WTC11 (cell line): ENCODE measurements around the gene SLTM. TPM values are rescaled to one million over a fixed set of nuclear protein-coding genes. Genes with fewer than 3 reads are reported as not detected.

Source experiments
- ATAC-seq: fragments of 200-7000 bp; cut with Tn5 transposase; 2 replicates; pipeline ENCODE4 v1.10.0; 2021; ENCODE audit warnings: mild to moderate bottlenecking, moderate library complexity
- CTCF ChIA-PET: fragments of 300-600 bp; sonication (Branson Sonifier 250); formaldehyde crosslinking; loops from one replicate; lab custom pipeline; 2021; ENCODE audit warnings: antibody characterized with exemption; lab: Charles Lee
- POLR2A ChIA-PET: fragments of 350-600 bp; sonication (Branson Sonifier 250); formaldehyde crosslinking; loops from one replicate; lab custom pipeline; 2021; ENCODE audit warnings: antibody characterized with exemption; lab: Charles Lee
- DNase-seq: peaks from one replicate; pipeline ENCODE4 v3.0.0; 2021; ENCODE audit warnings: low spot score
- H3K27ac Mint-ChIP-seq: 2 replicates; pipeline ENCODE4 v1.8.0; 2021; ENCODE audit warnings: mixed read lengths
- H3K27me3 Mint-ChIP-seq: 2 replicates; pipeline ENCODE4 v1.8.0; 2021; ENCODE audit warnings: low read depth, mild to moderate bottlenecking, moderate library complexity, mixed read lengths
- H3K36me3 Mint-ChIP-seq: 2 replicates; pipeline ENCODE4 v1.8.0; 2021; ENCODE audit warnings: mixed read lengths
- H3K4me1 Mint-ChIP-seq: 2 replicates; pipeline ENCODE4 v1.8.0; 2022; ENCODE audit warnings: mixed read lengths
- H3K4me3 Mint-ChIP-seq: 2 replicates; pipeline ENCODE4 v1.8.0; 2021; ENCODE audit warnings: mild to moderate bottlenecking, moderate library complexity, mixed read lengths
- H3K9me3 Mint-ChIP-seq: 2 replicates; pipeline ENCODE4 v1.8.0; 2021; ENCODE audit warnings: mixed read lengths
- AFF4 ChIP-seq: sonication (generic); formaldehyde crosslinking; IDR thresholded peaks from 2 replicates; pipeline ENCODE4 v1.8.1; 2023; ENCODE audit warnings: mild to moderate bottlenecking, missing genetic modification reagents, borderline replicate concordance
- CTCF ChIP-seq: fragments of 200-600 bp; IDR thresholded peaks from 2 replicates; pipeline ENCODE4 v1.8.0; 2022; ENCODE audit warnings: antibody characterized with exemption
- ESRRA ChIP-seq: sonication (generic); formaldehyde crosslinking; IDR thresholded peaks from 2 replicates; pipeline ENCODE4 v1.8.1; 2022; ENCODE audit warnings: mild to moderate bottlenecking, missing genetic modification reagents, borderline replicate concordance
- FOXJ3 ChIP-seq: sonication (generic); formaldehyde crosslinking; IDR thresholded peaks from 2 replicates; pipeline ENCODE4 v1.9.0; 2021; ENCODE audit warnings: missing genetic modification reagents, mild to moderate bottlenecking, borderline replicate concordance
- GABPB1 ChIP-seq: sonication (generic); formaldehyde crosslinking; IDR thresholded peaks from 2 replicates; pipeline ENCODE4 v1.8.1; 2023; ENCODE audit warnings: mild to moderate bottlenecking, missing genetic modification reagents
- MYBL2 ChIP-seq: sonication (generic); formaldehyde crosslinking; IDR thresholded peaks from 2 replicates; pipeline ENCODE4 v1.8.1; 2023; ENCODE audit warnings: mild to moderate bottlenecking, moderate library complexity, missing genetic modification reagents
- NFATC4 ChIP-seq: fragments of 250-450 bp; sonication (Bioruptor Pico); IDR thresholded peaks from 2 replicates; pipeline ENCODE4 v1.9.0; 2021; ENCODE audit warnings: mild to moderate bottlenecking
- RORB ChIP-seq: fragments of 250-450 bp; sonication (Bioruptor Pico); IDR thresholded peaks from 2 replicates; pipeline ENCODE4 v1.9.0; 2021; ENCODE audit warnings: mild to moderate bottlenecking
- USF1 ChIP-seq: sonication (generic); formaldehyde crosslinking; IDR thresholded peaks from 2 replicates; pipeline ENCODE4 v1.8.0; 2022; ENCODE audit warnings: mild to moderate bottlenecking, missing genetic modification reagents
- ZBTB43 ChIP-seq: sonication (generic); formaldehyde crosslinking; IDR thresholded peaks from 2 replicates; pipeline ENCODE4 v1.8.1; 2023; ENCODE audit warnings: mild to moderate bottlenecking, missing genetic modification reagents
- ZNF121 ChIP-seq: sonication (generic); formaldehyde crosslinking; IDR thresholded peaks from 2 replicates; pipeline ENCODE4 v1.8.0; 2023; ENCODE audit warnings: missing genetic modification reagents
- ZNF138 ChIP-seq: sonication (generic); formaldehyde crosslinking; conservative IDR thresholded peaks from 2 replicates; pipeline ENCODE4 v1.8.1; 2022; ENCODE audit warnings: mild to moderate bottlenecking, moderate library complexity, missing genetic modification reagents
- ZNF232 ChIP-seq: sonication (generic); formaldehyde crosslinking; IDR thresholded peaks from 2 replicates; pipeline ENCODE4 v1.8.0; 2022; ENCODE audit warnings: mild to moderate bottlenecking, missing genetic modification reagents
- ZNF416 ChIP-seq: fragments of 250-450 bp; sonication (Bioruptor Pico); IDR thresholded peaks from 2 replicates; pipeline ENCODE4 v1.9.0; 2021; ENCODE audit warnings: mild to moderate bottlenecking, inconsistent platforms
- total RNA-seq: library from RNA; stranded (reverse); gene quantifications from 3 replicates; pipeline ENCODE4 v1.2.3, GENCODE V29; 2021
- TF ChIP-seq, protein P1 (sequence below): sonication (generic); formaldehyde crosslinking; IDR thresholded peaks from 2 replicates; pipeline ENCODE4 v1.8.0; 2022; ENCODE audit warnings: missing genetic modification reagents
- TF ChIP-seq, protein P2 (sequence below): fragments of 250-450 bp; sonication (Bioruptor Pico); IDR thresholded peaks from 2 replicates; pipeline ENCODE4 v1.9.0; 2021; ENCODE audit warnings: mild to moderate bottlenecking, borderline replicate concordance

SLTM gene
- total RNA-seq, 1 experiment from 2014 or later = 126 TPM

GRCh38 chr15:58926823-58927222 is 6.7 kb downstream of the SLTM start:
- H3K36me3 Mint-ChIP-seq = peaks cover 35% of the 10 kb centered on the region
- no peak for ATAC-seq
- H3K9me3 Mint-ChIP-seq = no peaks in the 10 kb centered on the region
- peaks cover 49% of the 10 kb centered on the region for H3K4me1 Mint-ChIP-seq
- ChIA-PET POLR2A (no interaction called here), CTCF (no interaction called here)
- H3K27ac Mint-ChIP-seq = peak overlapping the region; percentile 63
- H3K4me3 Mint-ChIP-seq = no peak overlapping the region
- no peaks in the 10 kb centered on the region for H3K27me3 Mint-ChIP-seq
- DNase-seq = no peak
- no peak for TF ChIP-seq ZNF232 (CRISPR knock-in tag)
- TF ChIP-seq FOXJ3 (CRISPR knock-in tag) = no peak
- no peak for TF ChIP-seq USF1 (CRISPR knock-in tag)
- TF ChIP-seq, protein P1, sequence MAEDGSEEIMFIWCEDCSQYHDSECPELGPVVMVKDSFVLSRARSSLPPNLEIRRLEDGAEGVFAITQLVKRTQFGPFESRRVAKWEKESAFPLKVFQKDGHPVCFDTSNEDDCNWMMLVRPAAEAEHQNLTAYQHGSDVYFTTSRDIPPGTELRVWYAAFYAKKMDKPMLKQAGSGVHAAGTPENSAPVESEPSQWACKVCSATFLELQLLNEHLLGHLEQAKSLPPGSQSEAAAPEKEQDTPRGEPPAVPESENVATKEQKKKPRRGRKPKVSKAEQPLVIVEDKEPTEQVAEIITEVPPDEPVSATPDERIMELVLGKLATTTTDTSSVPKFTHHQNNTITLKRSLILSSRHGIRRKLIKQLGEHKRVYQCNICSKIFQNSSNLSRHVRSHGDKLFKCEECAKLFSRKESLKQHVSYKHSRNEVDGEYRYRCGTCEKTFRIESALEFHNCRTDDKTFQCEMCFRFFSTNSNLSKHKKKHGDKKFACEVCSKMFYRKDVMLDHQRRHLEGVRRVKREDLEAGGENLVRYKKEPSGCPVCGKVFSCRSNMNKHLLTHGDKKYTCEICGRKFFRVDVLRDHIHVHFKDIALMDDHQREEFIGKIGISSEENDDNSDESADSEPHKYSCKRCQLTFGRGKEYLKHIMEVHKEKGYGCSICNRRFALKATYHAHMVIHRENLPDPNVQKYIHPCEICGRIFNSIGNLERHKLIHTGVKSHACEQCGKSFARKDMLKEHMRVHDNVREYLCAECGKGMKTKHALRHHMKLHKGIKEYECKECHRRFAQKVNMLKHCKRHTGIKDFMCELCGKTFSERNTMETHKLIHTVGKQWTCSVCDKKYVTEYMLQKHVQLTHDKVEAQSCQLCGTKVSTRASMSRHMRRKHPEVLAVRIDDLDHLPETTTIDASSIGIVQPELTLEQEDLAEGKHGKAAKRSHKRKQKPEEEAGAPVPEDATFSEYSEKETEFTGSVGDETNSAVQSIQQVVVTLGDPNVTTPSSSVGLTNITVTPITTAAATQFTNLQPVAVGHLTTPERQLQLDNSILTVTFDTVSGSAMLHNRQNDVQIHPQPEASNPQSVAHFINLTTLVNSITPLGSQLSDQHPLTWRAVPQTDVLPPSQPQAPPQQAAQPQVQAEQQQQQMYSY (CRISPR knock-in tag) = no peak
- no peak for TF ChIP-seq ESRRA
- TF ChIP-seq GABPB1 (CRISPR knock-in tag) = no peak
- TF ChIP-seq CTCF = no peak
- TF ChIP-seq RORB (CRISPR knock-in tag) = no peak
- no peak for TF ChIP-seq NFATC4 (CRISPR knock-in tag)
- TF ChIP-seq, protein P2, sequence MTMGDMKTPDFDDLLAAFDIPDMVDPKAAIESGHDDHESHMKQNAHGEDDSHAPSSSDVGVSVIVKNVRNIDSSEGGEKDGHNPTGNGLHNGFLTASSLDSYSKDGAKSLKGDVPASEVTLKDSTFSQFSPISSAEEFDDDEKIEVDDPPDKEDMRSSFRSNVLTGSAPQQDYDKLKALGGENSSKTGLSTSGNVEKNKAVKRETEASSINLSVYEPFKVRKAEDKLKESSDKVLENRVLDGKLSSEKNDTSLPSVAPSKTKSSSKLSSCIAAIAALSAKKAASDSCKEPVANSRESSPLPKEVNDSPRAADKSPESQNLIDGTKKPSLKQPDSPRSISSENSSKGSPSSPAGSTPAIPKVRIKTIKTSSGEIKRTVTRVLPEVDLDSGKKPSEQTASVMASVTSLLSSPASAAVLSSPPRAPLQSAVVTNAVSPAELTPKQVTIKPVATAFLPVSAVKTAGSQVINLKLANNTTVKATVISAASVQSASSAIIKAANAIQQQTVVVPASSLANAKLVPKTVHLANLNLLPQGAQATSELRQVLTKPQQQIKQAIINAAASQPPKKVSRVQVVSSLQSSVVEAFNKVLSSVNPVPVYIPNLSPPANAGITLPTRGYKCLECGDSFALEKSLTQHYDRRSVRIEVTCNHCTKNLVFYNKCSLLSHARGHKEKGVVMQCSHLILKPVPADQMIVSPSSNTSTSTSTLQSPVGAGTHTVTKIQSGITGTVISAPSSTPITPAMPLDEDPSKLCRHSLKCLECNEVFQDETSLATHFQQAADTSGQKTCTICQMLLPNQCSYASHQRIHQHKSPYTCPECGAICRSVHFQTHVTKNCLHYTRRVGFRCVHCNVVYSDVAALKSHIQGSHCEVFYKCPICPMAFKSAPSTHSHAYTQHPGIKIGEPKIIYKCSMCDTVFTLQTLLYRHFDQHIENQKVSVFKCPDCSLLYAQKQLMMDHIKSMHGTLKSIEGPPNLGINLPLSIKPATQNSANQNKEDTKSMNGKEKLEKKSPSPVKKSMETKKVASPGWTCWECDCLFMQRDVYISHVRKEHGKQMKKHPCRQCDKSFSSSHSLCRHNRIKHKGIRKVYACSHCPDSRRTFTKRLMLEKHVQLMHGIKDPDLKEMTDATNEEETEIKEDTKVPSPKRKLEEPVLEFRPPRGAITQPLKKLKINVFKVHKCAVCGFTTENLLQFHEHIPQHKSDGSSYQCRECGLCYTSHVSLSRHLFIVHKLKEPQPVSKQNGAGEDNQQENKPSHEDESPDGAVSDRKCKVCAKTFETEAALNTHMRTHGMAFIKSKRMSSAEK (CRISPR knock-in tag) = no peak
- TF ChIP-seq ZNF138 (CRISPR knock-in tag) = no peak
- TF ChIP-seq ZBTB43 = no peak
- TF ChIP-seq MYBL2 (CRISPR knock-in tag) = no peak

DNA sequence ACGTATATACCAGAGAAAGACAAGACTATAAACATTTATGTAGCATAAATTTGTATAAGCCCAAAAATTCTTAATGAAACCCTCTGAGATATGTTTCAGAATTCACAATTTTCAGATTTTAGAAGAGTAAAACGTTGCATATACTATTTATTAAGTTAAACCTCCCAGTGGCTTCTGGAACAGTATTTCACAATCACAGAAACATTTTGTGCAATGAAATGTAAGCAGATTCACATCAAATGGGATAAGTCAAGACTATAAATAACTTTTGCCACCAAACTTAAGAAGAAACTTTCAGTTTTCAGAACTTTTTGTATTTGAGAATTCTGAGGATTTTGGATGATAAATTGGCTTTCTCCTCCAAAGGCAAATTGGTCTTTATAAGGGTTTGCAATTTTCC is 9.2 kb downstream of the SLTM start:
- H3K36me3 Mint-ChIP-seq = peaks cover 43% of the 10 kb centered on the region
- H3K4me1 Mint-ChIP-seq = peaks cover 36% of the 10 kb centered on the region
- H3K27ac Mint-ChIP-seq = peak overlapping the region; percentile 20; the same call in 1 of the 2 replicates
- ChIA-PET POLR2A (interaction anchor here (0.6 kb wide), 1 partner anchor 20 kb away, joined by 4 read pairs; no protein-coding TSS in a partner anchor), CTCF (interaction anchor here (0.5 kb wide), 1 partner anchor 18 kb away, joined by 4 read pairs; no protein-coding TSS in a partner anchor)
- H3K4me3 Mint-ChIP-seq = no peak overlapping the region
- DNase-seq = no peak
- H3K9me3 Mint-ChIP-seq = no peaks in the 10 kb centered on the region
- ATAC-seq = no peak
- no peaks in the 10 kb centered on the region for H3K27me3 Mint-ChIP-seq
- TF ChIP-seq USF1 (CRISPR knock-in tag) (no peak), ZNF121 (CRISPR knock-in tag) (no peak), AFF4 (no peak), ZNF416 (CRISPR knock-in tag) (no peak), CTCF (no peak)
